CD14-positive monocyte (primary cell): ENCODE measurements around the gene CCR1. TPM values are rescaled to one million over a fixed set of nuclear protein-coding genes. Genes with fewer than 3 reads are reported as not detected.

Source experiments
- DNase-seq, 3 donors: peaks; one replicate each; pipeline ENCODE4 v3.0.0-alpha.2; 2011 to 2022
- H2AFZ ChIP-seq: 2 replicates; pipeline ENCODE4 v1.6.0; 2012; ENCODE audit warnings: mild to moderate bottlenecking, low read depth, low read length, inconsistent platforms; ENCODE audit not compliant: insufficient read depth, poor library complexity, severe bottlenecking
- H3K27ac ChIP-seq, 2 donors: 1 replicate in 1 of 2; 2 replicates in 1 of 2; pipeline ENCODE4 v1.5.1; 2012 to 2013; ENCODE audit warnings: low read length in 2 of 2, control low read depth in 1 of 2, inconsistent platforms in 1 of 2, low read depth in 1 of 2, mild to moderate bottlenecking in 1 of 2
- H3K27me3 ChIP-seq, 2 donors: one replicate each; pipeline versions ENCODE4 v1.6.0 to v1.6.1; 2011 to 2013; ENCODE audit warnings: low read length in 2 of 2; ENCODE audit not compliant: control insufficient read depth in 2 of 2, insufficient read depth in 2 of 2
- H3K36me3 ChIP-seq, 2 donors: replicated peaks in 1 of 2; 1 replicate in 1 of 2; 2 replicates in 1 of 2; pipeline versions ENCODE4 v1.5.1 to v1.6.1; 2012 to 2013; ENCODE audit warnings: low read length in 2 of 2, control low read depth in 1 of 2, inconsistent platforms in 1 of 2, mild to moderate bottlenecking in 1 of 2; ENCODE audit not compliant: insufficient read depth in 2 of 2, control insufficient read depth in 1 of 2
- H3K4me1 ChIP-seq, 2 donors: 1 replicate in 1 of 2; 2 replicates in 1 of 2; pipeline versions ENCODE4 v1.5.1 to v1.6.1; 2012 to 2013; ENCODE audit warnings: low read length in 2 of 2, control low read depth in 1 of 2, inconsistent platforms in 1 of 2, mild to moderate bottlenecking in 1 of 2, moderate library complexity in 1 of 2; ENCODE audit not compliant: insufficient read depth in 2 of 2, control insufficient read depth in 1 of 2
- H3K4me2 ChIP-seq: replicated peaks from 2 replicates; pipeline ENCODE3; 2012; ENCODE audit warnings: low read length, moderate library complexity, mild to moderate bottlenecking; ENCODE audit not compliant: poor library complexity, severe bottlenecking; ENCODE audit errors: extremely low read depth
- H3K4me3 ChIP-seq, 3 experiments: fragments of 200-600 bp in 1 of 3; sonication (generic) in 1 of 3; replicated peaks in 1 of 3; 1 replicate in 2 of 3; 2 replicates in 1 of 3; pipeline ENCODE4 v1.5.1; 2011 to 2013; ENCODE audit warnings: low read length in 3 of 3, mild to moderate bottlenecking in 3 of 3, control low read depth in 2 of 3, low read depth in 2 of 3, inconsistent platforms in 1 of 3, moderate library complexity in 1 of 3
- H3K79me2 ChIP-seq: 2 replicates; pipeline ENCODE4 v1.6.0; 2012; ENCODE audit warnings: mild to moderate bottlenecking, control low read depth, inconsistent platforms, low read length, moderate library complexity; ENCODE audit not compliant: insufficient read depth
- H3K9ac ChIP-seq: 2 replicates; pipeline ENCODE4 v1.6.0; 2017; ENCODE audit warnings: low read length, mild to moderate bottlenecking; ENCODE audit not compliant: insufficient read depth, poor library complexity, severe bottlenecking
- H3K9me3 ChIP-seq, 2 donors: replicated peaks in 1 of 2; 1 replicate in 1 of 2; 2 replicates in 1 of 2; pipeline versions ENCODE4 v1.5.1 to v1.6.1; 2012 to 2013; ENCODE audit warnings: low read length in 2 of 2, control low read depth in 1 of 2; ENCODE audit not compliant: control insufficient read depth in 1 of 2, insufficient read depth in 1 of 2
- H4K20me1 ChIP-seq: 2 replicates; pipeline ENCODE4 v1.6.0; 2012; ENCODE audit warnings: mild to moderate bottlenecking, low read length, control low read depth, moderate library complexity; ENCODE audit not compliant: insufficient read depth
- H3K27ac Mint-ChIP-seq, 7 donors: one replicate each; pipeline ENCODE4 v1.8.0; 2020; ENCODE audit warnings: mild to moderate bottlenecking in 7 of 7, mixed read lengths in 7 of 7, moderate library complexity in 6 of 7, inconsistent platforms in 2 of 7
- H3K27me3 Mint-ChIP-seq, 3 donors: one replicate each; pipeline ENCODE4 v1.8.0; 2021 to 2022; ENCODE audit warnings: low read depth in 3 of 3, mild to moderate bottlenecking in 3 of 3, mixed read lengths in 3 of 3, moderate library complexity in 3 of 3, inconsistent platforms in 1 of 3
- H3K36me3 Mint-ChIP-seq, 2 donors: one replicate each; pipeline ENCODE4 v1.8.0; 2020; ENCODE audit warnings: mixed read lengths in 2 of 2, inconsistent platforms in 1 of 2, mild to moderate bottlenecking in 1 of 2
- H3K4me1 Mint-ChIP-seq: one replicate; pipeline ENCODE4 v1.8.0; 2020; ENCODE audit warnings: mild to moderate bottlenecking, mixed read lengths
- H3K4me3 Mint-ChIP-seq, 2 donors: one replicate each; pipeline ENCODE4 v1.8.0; 2020; ENCODE audit warnings: mild to moderate bottlenecking in 2 of 2, mixed read lengths in 2 of 2, moderate library complexity in 1 of 2
- H3K9me3 Mint-ChIP-seq, 7 donors: one replicate each; pipeline ENCODE4 v1.8.0; 2020 to 2022; ENCODE audit warnings: mixed read lengths in 7 of 7, mild to moderate bottlenecking in 6 of 7, moderate library complexity in 6 of 7, inconsistent platforms in 2 of 7
- CTCF ChIP-seq: fragments of 200-600 bp; IDR thresholded peaks from one replicate; pipeline ENCODE4 v1.8.0; 2022; ENCODE audit warnings: antibody characterized with exemption, mild to moderate bottlenecking
- WGBS: methylation state at CpG from one replicate; pipeline ENCODE4 v1.1.5; 2013; ENCODE audit warnings: missing lambda C conversion rate; ENCODE audit not compliant: insufficient coverage; 5-methylcytosine and 5-hydroxymethylcytosine counted together
- intact Hi-C, 2 donors: fragments of 100-400 bp; cut with micrococcal nuclease; formaldehyde crosslinking; loops; one replicate each; pipeline versions ENCODE4 v1.15.0 to v1.15.1; 2023
- polyA plus RNA-seq, 3 donors: library from polyadenylated mRNA; depleted of rRNA in 1 of 3; unstranded in 2 of 3; stranded (reverse) in 1 of 3; fragments of 300-500 nt in 2 of 3; fragments of >200 nt in 1 of 3; fragmentation: Illumina TruSeq in 2 of 3; gene quantifications; 1 replicate in 2 of 3; 2 replicates in 1 of 3; pipeline ENCODE4 v1.2.3, GENCODE V29; 2012 to 2021

The CCR1 gene
- polyA plus RNA-seq, 3 donors = 56.7 to 304 (median 233) TPM

DNA sequence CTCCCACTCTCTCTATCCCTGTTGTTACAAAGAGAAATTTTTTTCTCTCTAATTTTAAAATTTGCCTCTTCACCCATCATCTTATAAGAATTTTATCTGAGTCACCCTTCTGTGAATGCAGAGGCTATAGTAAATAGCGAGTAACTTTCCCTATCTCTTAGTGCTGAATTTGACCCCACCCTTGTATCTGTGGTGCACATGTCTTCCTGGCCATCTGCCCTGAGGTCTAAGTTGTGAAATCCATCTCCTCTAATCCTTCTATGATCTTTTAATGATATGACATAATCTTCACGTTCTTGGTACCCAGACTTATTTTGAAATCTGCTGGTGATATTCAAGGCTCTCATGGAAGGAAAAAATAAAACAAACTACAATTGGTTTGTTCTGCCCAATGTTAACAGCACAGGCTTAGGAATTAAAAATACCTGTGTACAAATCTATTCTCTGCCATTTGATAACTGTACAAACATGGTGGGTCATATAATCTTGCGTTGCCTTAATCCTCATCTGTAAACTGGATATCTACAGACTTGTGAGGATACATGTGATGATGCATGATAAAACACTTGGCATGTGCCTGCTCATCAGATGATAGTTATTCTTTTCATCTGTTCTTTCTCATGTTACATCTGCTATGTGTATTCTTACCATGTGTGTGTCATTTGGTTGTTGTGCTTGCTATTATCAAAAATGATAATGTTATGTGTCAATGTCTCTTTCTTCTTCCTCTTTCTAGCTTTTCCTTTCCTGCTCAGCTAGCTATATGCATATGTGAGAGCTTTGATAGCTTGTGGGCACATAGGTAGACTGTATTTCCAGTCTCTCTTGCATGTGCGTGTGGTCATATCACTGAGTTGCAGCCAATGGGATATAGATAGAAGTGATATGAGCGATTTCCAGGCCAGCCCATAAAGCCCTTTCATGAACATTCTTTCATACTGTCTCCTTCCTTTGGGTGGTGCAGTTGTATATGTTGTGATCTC lies 20.4 kb upstream of the CCR1 start:
- Histone ChIP-seq H3K36me3 (no peaks in the 10 kb centered on the region), H3K27ac (peak overlapping the region in 1 of 2 donors; percentile 30), H3K4me2 (peak overlapping the region; percentile 24), H2AFZ (no peak overlapping the region), H3K9me3 (no peaks in the 10 kb centered on the region), H3K4me3 (peak overlapping the region in 1 of 3 experiments; percentile 17), H3K4me1 (peaks cover 28 to 33% of the 10 kb centered on the region in 2 donors), H3K79me2 (no peaks in the 10 kb centered on the region), H4K20me1 (no peaks in the 10 kb centered on the region), H3K9ac (no peak overlapping the region), H3K27me3 (no peaks in the 10 kb centered on the region)
- Mint-ChIP-seq H3K36me3 (no peaks in the 10 kb centered on the region), H3K27ac (peak overlapping the region in 6 of 7 donors; percentile 15 to 88 (median 66)), H3K4me1 (peaks cover 32% of the 10 kb centered on the region), H3K9me3 (peaks cover 0 to 9% (median 3%) of the 10 kb centered on the region in 7 donors), H3K27me3 (peaks cover 0 to 10% (median 0%) of the 10 kb centered on the region in 3 donors), H3K4me3 (peak overlapping the region in 1 of 2 donors; percentile 44)
- WGBS = no CpG with 5 or more reads among the region's 5 CpGs
- intact Hi-C loops = loop anchor here in 1 of 2 donors (10.0 kb wide), 2 partner anchors 86 to 294 kb away; no protein-coding TSS in a partner anchor
- no peak for TF ChIP-seq CTCF
- DNase-seq = peak; percentile 67 to 77 (median 69)

- H3K4me3 Mint-ChIP-seq = peak overlapping the region; percentile 50 to 79
- Histone ChIP-seq H3K9ac (peak overlapping the region; percentile 67), H3K4me3 (peak overlapping the region in 1 of 3 experiments; percentile 28), H3K9me3 (no peaks in the 10 kb centered on the region), H3K36me3 (no peaks in the 10 kb centered on the region), H3K27me3 (no peaks in the 10 kb centered on the region), H2AFZ (no peak overlapping the region), H3K4me1 (peaks cover 39 to 41% of the 10 kb centered on the region in 2 donors), H4K20me1 (no peaks in the 10 kb centered on the region), H3K79me2 (no peaks in the 10 kb centered on the region), H3K27ac (peak overlapping the region; percentile 92 to 95), H3K4me2 (peak overlapping the region; percentile 59)
- DNase-seq = peak; percentile 91 to 96 (median 95)
- peaks cover 2 to 9% (median 4%) of the 10 kb centered on the region in 7 donors for H3K9me3 Mint-ChIP-seq
- peak overlapping the region; percentile 91 to 98 (median 97) for H3K27ac Mint-ChIP-seq
- peaks cover 0 to 3% (median 0%) of the 10 kb centered on the region in 3 donors for H3K27me3 Mint-ChIP-seq
- 100% methylated on average over 1 of the region's 7 CpGs for WGBS
- H3K4me1 Mint-ChIP-seq = peaks cover 37% of the 10 kb centered on the region
- intact Hi-C loops = loop anchor here in 1 of 2 donors (2.0 to 10.0 kb wide), 4 partner anchors 14 to 288 kb away; partner anchors contain the start of gene CCR1
- no peaks in the 10 kb centered on the region for H3K36me3 Mint-ChIP-seq
- TF ChIP-seq CTCF = no peak
Observed at GRCh38 chr3:46222435-46223161, 14.5 kb upstream of the CCR1 start.
